Measurements from ENCODE around the gene CMC4.

Gene CMC4

GRCh38 chrX:155065035-155065734 lies 5.8 kb downstream of the CMC4 start:
- H3K27ac ChIP-seq, result no peak overlapping the region
- no peak for TF ChIP-seq ZFX (IDR thresholded peaks at IDR 0.05)
- TF ChIP-seq CTCF (conservative IDR thresholded peaks at IDR 0.05), result no peak

- no peak for TF ChIP-seq ZFX (IDR thresholded peaks at IDR 0.05)
- TF ChIP-seq CTCF (conservative IDR thresholded peaks at IDR 0.05), result no peak
Observed at GRCh38 chrX:155061760-155062159, 9.2 kb downstream of the CMC4 start.

GRCh38 chrX:155056877-155057792 lies 13.8 kb downstream of the CMC4 start:
- H3K27ac ChIP-seq, result peak overlapping the region; percentile 22; the same call in 1 of the 2 replicates
- TF ChIP-seq CTCF (conservative IDR thresholded peaks at IDR 0.05) (peak; percentile 77), ZFX (IDR thresholded peaks at IDR 0.05) (no peak)

More at GRCh38 chrX:155061760-155062159, 9.2 kb downstream of the CMC4 start:
- H3K27ac ChIP-seq, result no peak overlapping the region

GRCh38 chrX:155056471-155056870 lies 14.5 kb downstream of the CMC4 start:
- TF ChIP-seq ZFX (IDR thresholded peaks at IDR 0.05) (no peak), CTCF (conservative IDR thresholded peaks at IDR 0.05) (no peak)
- no peak overlapping the region for H3K27ac ChIP-seq

- TF ChIP-seq CTCF (conservative IDR thresholded peaks at IDR 0.05), result no peak
- TF ChIP-seq ZFX (IDR thresholded peaks at IDR 0.05), result no peak
Observed at GRCh38 chrX:155055494-155055893, 15.4 kb downstream of the CMC4 start.

GRCh38 chrX:155054255-155054654 lies 16.7 kb downstream of the CMC4 start:
- TF ChIP-seq CTCF (conservative IDR thresholded peaks at IDR 0.05) (no peak), ZFX (IDR thresholded peaks at IDR 0.05) (no peak)
- H3K27ac ChIP-seq, result no peak overlapping the region

More at GRCh38 chrX:155055494-155055893, 15.4 kb downstream of the CMC4 start:
- H3K27ac ChIP-seq, result no peak overlapping the region

- no peak overlapping the region for H3K27ac ChIP-seq
Observed at GRCh38 chrX:155053656-155054055, 17.3 kb downstream of the CMC4 start.

More at GRCh38 chrX:155053656-155054055, 17.3 kb downstream of the CMC4 start:
- TF ChIP-seq ZFX (IDR thresholded peaks at IDR 0.05) (no peak), CTCF (conservative IDR thresholded peaks at IDR 0.05) (no peak)
